ENCODE data around the gene TMEM41A. TPM values are rescaled to one million over a fixed set of nuclear protein-coding genes. Genes with fewer than 3 reads are reported as not detected.

The TMEM41A gene
- total RNA-seq, 1 donor from 2014 or later: 14.5 TPM

DNA sequence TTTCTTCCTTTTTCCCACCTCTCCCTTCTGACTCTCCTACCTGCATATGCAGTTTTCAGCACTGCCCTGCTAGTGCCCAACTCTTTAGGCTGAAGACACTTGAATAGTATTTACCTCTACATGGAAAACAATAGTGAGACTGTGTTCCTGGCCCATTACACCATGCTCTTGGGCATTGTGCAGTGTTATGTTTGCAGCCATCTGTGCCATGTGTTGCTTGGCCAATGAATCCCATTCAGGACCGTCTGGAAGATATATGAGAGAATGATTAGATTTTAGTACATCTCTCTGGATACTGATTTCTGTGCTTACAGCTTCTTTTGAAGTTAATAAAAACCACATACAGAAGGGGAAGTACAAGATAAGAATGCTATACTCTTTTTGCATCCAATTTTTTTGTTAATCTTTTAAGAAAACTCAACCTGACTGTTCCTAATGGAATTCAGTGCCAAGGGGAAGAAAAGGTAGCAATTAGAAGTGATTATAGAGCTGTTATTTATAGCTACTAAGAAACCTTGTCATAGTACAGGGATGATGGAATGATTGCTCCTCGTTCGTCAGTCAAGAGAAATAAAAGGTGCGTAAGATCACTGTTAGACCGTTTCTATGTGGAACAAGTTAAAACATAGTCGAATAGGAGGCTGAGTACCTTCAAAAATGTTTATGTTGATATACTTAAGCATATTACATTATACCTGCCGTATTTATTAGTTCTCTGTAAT is 58.9 kb downstream of the TMEM41A start:
- TF ChIP-seq, protein P1, sequence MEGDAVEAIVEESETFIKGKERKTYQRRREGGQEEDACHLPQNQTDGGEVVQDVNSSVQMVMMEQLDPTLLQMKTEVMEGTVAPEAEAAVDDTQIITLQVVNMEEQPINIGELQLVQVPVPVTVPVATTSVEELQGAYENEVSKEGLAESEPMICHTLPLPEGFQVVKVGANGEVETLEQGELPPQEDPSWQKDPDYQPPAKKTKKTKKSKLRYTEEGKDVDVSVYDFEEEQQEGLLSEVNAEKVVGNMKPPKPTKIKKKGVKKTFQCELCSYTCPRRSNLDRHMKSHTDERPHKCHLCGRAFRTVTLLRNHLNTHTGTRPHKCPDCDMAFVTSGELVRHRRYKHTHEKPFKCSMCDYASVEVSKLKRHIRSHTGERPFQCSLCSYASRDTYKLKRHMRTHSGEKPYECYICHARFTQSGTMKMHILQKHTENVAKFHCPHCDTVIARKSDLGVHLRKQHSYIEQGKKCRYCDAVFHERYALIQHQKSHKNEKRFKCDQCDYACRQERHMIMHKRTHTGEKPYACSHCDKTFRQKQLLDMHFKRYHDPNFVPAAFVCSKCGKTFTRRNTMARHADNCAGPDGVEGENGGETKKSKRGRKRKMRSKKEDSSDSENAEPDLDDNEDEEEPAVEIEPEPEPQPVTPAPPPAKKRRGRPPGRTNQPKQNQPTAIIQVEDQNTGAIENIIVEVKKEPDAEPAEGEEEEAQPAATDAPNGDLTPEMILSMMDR (IDR thresholded peaks at IDR 0.05; ENCODE audit: insufficient read depth, low read length, severe bottlenecking): no peak
- DNase-seq (ENCODE audit: low read depth): no peak
- no peaks in the 10 kb centered on the region for H3K27me3 ChIP-seq (ENCODE audit: control insufficient read depth, insufficient read depth, low read length)
- no peak for FAIRE-seq
- no peak overlapping the region for H3K4me3 ChIP-seq (ENCODE audit: low read depth, low read length)
- no peaks in the 10 kb centered on the region for H3K36me3 ChIP-seq (ENCODE audit: control insufficient read depth, insufficient read depth, low read length)

Other genes with a start within 250 kb of the TMEM41A start
- gene EHHADH, start 245.0 kb downstream of the TMEM41A start, total RNA-seq: 1.3 and 2.7 TPM in 2 replicates
- 14.5 and 25.6 TPM in 2 replicates for gene MAP3K13, start 135.9 kb downstream of the TMEM41A start, total RNA-seq
- gene LIPH, start 53.6 kb upstream of the TMEM41A start, total RNA-seq: 1.8 and 5.6 TPM in 2 replicates
- gene SENP2, start 87.3 kb upstream of the TMEM41A start, total RNA-seq: 30.5 and 33.5 TPM in 2 replicates

Data from bronchial epithelial cell (primary cell).